HG03103 (cell line): Measurements from ENCODE around the gene SRBD1.
"Not testable (repeated sequence)": the region's sequence is repeated elsewhere in the genome, so short reads cannot be mapped to it uniquely, and the experiment has no call there.

ENCODE experiments used
- ATAC-seq: cut with Tn5 transposase; IDR thresholded peaks from one replicate; pipeline ENCODE4 v1.9.1; 2021; ENCODE audit warnings: low read depth; ENCODE audit not compliant: unreplicated experiment

Gene SRBD1

DNA sequence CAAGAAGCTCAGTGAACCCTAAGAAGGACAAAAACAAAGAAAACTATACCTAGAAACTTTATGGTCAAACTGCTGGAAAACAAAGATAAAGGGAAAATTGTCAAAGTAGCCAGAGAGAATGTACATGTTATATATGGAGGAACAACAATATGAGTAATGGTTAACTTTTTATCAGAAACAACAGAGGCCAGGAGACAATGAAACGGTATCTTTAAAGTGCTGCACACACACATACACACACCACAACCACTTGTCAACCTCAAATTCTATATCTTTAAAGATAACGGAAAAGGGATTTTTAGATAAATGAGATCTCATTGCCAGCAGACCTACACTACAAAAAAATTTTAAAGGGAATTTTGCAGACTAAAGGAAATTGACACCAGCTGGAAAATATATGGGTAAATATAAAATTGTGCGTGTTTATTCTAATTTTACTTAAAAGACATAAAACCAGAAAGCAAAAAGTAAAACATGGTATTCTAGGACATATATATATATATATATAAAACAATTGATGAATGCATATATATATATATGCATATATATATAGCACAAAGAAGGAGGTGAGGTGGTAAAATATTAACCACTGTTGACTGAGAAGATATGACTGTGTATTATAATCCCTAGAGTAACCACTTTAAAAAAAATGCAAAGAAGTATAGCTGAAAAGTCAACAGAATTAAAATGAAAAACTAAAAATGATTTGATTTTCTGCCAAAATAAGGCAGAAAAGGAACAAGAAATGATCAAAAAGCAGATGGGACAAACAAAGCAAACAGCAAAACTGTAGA, 172.0 kb downstream of the SRBD1 start:
- ATAC-seq = no peak

DNA sequence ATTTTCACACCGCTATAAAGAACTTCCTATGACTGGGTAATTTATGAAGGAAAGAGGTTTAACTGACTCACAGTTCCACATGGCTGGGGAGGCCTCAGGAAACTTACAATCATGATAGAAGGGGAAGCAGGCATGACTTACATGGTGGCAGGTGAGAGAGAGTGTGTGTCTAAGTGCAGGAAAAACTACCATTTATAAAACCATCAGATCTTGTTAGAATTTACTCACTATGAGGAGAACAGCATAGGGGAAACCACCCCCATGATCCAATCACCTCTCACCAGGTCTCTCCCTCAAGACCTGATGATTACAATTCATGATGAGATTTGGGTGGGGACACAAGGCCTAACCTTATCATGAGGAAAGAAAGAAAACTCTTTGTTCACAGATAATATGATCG, 174.6 kb downstream of the SRBD1 start:
- no peak for ATAC-seq

DNA sequence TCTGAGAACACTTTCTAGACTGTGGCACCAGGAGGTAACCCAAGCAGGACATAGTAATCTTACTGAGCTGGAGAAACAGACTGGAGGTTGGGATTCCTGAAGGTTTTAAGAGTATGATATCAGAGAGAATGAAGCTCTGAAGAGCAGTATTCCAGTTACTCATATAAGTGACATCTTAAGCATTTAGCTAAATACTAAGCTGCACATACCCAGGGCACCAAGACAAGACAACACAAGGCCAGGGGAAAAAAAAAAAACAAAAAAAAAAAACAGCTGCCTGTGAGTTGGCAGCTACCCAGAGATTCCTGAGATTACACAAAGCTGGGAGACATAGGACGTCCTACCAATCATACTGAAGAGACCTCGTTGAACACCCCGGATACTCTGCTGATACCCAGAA, 175.8 kb downstream of the SRBD1 start:
- ATAC-seq = no peak

DNA sequence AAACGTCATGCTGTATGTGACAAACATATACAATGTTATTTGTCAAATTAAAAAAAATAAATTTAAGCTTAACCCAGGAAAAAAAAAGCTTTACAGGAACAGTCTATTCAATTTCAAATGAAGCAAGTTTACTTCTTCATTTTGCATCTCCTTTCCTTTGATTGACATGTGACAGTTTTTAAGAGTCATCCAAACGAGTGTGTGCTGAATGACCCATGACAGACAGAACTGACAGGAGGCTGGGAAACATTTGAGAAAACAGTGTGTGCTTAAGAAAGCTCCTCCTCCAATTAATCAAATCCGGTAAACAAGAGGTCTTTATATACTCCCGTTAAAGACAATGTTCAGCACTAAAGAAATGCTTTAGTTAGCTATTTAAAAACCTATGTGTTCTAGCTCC, 177.7 kb downstream of the SRBD1 start:
- ATAC-seq = no peak

DNA sequence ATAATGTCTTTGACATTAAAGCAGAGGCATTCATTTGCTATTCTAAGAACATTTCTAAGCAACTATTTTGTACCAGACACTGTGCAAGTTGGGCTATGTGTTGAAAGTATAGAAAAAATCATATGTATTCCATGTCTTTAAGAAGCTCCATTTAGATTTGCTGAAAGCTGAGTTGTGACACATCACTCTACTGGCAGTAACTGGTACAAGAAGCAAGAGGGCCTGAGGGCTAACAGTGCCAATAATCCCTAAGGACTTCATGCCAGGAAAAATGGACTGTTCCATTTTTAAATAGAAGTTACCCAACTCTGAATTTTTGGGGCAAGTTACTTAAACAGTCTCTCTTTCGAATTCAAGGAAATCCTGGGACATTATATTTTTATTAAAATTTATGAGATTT, 178.7 kb downstream of the SRBD1 start:
- no peak for ATAC-seq

DNA sequence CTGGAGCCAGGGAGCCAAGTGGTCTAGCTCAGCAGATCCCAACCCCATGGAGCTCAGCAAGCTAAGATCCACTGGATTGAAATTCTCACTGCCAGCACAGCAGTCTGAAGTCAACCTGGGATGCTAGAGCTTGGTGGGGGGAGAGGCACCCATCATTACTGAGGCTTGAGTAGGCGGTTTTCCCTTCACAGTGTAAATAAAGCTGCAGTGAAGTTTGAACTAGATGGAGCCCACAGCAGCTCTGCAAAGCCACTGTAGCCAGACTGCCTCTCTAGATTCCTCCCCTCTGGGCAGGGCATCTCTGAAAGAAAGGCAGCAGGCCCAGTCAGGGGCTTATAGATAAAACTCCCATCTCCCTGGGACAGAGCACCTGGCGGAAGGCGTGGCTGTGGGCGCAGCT, 185.0 kb downstream of the SRBD1 start:
- not testable (repeated sequence) for ATAC-seq

DNA sequence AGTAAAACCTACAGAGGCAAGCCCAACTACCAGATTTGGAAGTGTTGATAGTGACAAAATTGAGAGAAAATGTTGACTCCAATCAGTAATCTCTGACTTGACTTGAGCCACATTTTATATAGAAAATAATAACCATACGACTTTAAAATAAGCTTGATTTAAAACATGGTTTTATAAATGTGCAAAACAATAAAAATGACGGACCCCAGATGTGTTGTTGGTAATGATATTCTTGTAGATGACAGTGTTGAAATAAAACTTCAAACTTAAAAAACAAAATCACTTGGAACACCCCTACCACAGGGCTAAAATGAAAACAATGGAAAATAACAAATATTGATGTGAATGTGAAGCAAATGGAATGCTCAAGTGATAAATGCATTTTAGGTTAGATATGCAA, 188.1 kb downstream of the SRBD1 start:
- no peak for ATAC-seq

DNA sequence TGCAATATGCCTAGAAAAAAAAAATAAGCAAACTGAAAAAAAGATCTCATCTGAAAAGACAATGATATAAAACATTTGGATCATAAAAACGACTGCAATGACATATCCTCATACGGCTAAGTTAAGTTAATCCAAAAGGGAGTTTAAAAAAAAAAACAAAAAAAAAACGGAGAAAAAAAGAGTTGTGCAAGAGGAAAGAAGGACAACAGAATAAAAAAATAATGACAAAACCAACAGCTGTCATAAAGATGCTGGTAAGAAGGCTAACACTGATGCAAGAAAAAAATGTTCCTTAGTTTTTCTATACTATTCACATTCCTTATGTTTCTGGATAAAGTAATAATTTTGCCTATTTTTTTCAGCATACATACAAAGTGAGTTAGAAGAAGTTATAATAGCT, 192.5 kb downstream of the SRBD1 start:
- no peak for ATAC-seq

DNA sequence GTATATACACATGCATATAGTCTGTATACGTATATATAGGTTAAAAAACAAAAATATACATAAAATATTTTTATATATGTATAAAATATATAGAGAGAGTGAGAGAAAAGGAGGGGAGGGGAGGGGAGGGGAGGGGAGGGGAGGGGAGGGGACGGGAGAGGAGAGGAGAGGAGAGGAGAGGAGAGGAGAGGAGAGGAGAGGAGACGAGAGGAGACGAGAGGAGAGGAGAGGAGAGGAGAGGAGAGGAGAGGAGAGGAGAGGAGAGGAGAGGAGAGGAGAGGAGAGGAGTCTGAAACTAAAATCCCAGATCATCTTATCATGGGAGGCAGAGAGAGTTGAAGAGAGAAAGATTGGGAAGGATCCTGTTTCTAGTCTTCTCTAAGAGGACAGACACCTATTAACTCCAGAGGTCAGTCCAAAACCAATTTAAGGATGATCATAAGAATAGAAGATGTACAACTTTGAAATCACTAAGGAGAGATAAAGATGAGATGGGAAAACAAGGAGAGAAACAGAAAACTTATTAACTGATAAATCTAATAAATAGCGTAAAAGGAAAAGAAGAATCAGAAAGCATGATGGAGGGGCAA, 195.4 kb downstream of the SRBD1 start:
- ATAC-seq = no peak

DNA sequence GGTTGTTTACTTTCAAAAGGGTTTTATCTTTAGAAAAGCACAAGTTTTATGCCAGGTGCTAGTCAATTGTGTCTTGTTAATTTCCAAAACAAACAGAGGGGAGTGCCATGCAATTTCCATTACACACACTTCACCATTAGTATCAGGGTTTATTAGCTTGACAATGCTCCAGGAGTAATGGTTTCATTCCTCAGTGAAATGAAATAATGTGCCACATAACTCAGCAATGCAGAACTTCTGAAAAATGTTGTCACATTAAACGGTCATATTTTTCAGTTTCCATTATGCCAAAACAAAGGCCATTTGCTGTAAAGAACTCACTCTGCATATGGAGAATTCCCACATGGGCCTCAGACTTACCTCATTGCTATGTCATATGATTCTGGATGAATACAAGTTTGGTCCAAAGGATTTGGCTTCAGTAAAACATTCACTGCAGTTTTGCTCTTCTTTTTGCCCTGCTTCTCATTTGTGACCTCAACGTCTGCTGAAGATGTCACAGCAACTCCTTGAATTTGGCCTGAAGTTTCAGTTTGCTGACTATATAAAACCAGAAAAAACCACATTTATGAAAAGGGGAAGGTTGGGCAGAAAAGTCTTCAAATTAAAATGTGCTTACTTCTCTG, 198.2 kb downstream of the SRBD1 start:
- ATAC-seq = no peak

DNA sequence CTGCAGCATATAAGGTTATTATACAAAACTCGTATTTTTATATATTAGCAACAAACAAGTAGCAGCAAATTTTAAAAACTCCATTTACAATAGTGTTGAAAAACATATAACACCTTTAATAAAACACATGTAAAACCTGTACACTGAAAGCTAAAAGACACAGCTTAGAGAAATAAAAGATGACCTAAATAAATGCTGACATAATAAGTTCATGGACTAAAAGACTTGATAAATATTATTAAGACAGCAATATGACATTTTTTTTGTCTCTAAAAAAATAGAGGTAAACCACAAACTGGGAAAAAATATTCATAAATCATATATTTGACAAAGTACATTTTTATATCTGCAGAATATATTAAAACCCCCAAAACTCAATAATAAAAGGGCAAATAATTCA, 201.4 kb downstream of the SRBD1 start:
- no peak for ATAC-seq

DNA sequence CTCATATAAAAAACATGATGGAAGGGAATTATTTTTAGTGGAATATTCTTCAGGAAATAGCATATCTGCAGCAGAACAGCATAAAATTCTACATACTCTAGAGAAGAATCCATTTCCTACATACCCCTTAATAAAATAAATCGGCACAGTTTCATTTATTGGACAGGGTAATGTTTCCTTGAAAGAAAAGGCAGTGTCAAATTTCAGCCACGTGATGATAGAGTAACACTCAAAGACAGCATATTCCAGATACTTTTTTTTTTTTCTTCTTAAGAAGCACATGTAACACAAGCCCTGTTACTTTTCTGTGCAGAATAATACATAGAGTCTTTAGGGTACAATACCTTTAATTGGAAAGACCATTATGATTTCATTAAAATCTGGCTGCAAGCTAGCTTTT, 204.4 kb downstream of the SRBD1 start:
- no peak for ATAC-seq

DNA sequence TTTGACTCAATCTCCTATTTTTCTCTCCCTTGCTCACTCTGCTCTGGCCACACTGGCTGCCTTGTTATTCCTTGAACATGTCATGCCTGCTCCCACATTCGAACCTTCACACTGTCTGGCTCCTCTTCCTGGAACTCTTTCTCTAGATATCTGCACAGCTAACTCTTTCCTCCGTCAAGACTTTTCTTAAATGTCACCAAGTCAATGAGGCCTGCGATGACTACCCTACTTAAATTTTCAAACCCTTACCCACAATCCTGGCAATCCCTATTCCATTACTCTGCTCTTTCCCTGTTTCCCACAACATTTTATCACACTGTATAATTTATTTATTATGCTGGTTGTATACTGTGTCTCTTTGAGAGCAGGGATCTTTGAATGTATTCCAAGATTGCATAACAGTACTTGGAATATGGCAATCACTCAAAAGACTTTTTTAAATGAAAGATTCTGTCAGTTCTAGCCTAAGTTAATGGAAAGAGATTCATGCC, 206.2 kb downstream of the SRBD1 start:
- no peak for ATAC-seq

DNA sequence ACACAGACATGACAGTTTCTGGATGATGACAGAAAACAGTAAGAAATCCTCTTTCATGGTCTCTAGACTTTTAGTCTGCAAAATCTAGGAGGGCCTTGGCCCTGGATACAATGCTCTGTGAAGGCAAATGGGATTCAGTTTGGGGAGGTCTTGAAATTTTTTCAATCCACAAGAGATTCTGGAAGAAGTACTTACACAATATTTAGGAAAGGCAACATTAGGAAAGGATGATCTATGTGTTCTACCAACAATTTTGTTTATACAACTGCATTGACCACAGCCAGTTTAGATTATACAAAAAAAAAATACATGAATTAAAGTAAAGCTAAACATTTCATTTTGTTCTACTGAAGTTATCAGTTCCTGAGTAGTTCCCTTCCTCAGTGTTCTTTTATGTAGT, 208.0 kb downstream of the SRBD1 start:
- no peak for ATAC-seq

DNA sequence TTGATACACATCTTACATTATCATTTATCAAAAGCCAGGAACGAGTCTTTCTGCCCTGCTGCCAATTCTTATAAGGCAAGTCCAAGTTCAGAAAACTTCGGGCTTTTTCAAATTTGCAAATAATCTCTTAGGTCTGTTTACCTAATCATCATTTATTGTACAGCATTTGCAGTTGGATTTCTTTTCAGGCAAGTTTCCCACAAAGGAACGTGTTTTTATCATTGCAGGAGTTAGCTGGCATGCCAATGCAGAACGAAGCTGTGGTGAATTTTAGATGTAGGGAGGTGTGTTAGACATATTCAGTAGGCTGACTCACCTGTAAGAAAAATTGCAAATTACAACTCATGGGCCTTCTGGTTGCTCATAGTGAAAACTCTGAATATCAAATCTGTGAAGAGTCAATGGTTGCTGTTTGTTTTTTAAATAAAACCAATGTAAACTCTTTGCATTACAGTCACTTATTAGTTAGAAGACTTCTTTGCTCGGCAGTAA, 209.6 kb downstream of the SRBD1 start:
- ATAC-seq = no peak

DNA sequence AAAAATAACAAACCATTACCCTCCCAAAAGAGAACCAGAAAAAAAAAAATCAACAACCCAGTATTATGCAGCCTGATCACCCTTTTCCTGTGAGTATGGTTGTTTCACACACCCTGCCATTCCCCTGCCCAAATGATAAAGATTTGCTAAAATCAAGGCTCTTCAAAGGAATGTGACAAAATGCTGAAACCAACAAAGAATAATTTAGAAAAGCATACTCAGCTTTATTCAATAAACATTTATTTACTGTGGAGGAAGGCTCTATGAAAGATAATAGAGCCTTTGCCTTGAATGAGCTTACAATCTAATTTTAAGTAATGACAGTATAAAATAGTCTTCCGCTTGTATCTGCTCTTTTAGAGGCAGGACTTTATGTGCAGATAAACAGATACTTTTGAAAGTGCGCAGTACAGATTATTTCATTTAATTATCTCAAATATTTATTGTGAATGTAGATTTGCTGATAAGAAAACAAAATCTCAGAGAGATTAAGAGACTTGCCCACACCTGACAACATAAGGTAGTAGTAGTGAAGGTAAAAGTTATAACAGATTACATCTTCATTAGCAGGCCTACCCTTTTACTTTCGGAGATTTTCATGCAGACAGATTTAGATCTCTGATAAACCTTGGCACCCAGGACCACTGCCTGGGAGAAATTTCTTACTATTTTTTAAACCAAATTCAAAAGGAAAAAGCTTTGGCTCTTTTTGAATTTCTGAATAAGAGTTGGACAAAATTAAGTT, 211.9 kb downstream of the SRBD1 start:
- no peak for ATAC-seq

DNA sequence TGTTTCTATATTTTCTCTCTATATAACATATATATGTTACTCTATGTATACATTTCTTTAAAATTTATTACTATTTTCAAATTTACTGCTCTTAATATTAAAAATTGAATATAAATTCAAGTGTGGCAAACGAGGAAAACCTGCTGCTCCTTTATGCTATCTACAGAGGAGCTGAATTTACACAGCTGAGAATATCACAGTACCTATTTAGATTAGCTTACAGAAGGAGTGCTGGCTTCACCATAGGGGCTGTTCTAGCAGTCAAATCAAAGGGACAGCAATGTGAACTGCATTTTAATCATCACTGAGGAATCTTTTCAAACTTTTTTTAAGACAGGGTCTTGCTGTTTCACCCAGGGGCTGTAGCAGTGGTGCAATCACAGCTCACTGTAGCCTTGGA, 213.8 kb downstream of the SRBD1 start:
- no peak for ATAC-seq

DNA sequence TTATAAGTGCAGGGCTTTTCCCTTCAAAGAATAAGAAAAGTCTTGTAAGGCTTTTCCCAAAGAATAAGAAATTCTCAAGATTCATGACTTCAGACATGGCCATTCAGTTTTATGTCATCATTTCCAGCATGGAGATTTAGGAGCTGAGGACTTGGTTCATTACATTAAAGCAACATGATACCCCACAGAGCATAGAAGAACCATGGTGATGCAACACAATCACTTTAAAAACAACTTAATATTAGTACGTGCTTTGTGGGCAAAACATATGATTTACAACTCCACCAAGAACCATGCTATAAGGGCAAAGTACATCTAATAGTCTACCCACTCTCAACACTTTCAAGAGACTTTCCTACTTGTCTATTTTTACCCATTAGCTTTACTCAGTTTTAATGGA, 214.4 kb downstream of the SRBD1 start:
- no peak for ATAC-seq

DNA sequence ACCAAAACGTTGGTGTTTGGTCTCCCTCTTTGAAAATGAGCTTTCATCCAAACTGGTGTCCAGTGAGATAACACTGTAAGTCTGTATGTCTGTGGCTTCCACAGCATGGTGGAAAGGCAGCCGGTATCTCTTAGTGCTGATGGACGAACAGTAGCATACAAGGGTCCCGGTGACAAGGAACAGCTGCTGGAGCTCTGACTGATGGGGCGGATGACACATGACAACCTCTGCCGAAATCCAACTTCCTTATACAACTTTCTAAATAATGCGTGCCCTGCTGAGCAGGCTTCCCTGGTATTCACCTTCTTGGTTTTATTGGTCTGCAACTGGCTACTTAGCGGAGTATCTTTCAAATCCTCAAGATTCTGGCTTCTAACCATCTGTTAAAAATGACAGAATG, 216.2 kb downstream of the SRBD1 start:
- ATAC-seq = no peak

DNA sequence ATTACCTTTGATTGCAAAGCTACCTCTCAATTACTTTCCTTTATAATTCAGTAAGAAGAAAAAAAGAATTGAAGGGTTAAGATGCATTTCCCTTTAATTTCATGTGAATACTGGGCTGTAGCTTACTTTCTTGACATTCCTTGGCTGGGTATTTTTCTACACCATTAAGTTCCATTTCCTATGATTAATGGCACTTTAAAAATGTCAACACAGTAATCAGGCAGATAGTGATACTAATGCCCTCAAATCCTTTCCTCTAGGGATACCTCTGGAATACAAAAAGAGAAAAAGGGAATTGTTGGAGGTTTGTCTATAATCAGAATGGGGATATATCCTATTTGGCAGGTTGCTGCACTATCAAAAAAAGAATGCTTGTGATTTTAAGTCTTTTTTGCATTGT, 216.9 kb downstream of the SRBD1 start:
- no peak for ATAC-seq

DNA sequence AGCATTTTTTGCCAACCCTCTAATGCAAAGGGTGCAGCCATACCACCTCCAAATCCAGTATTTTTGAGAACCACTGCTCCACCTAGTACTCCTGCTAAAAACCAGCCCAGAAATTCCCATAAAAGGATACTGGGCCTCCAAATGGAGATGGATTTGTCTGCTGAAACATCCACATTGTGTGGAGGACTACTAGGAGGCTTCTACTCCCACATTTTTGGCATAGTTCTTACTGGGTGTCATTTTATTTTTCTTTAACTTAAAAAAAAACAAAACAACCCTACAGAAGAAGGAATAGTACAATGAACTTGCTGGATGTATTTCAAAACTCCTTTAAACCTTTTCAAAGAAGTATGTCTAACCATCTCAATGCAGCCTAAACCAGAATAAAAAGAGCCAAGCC, 219.2 kb downstream of the SRBD1 start:
- no peak for ATAC-seq
